ENCODE measurements around the gene ZNF263.

ZNF263 gene

DNA sequence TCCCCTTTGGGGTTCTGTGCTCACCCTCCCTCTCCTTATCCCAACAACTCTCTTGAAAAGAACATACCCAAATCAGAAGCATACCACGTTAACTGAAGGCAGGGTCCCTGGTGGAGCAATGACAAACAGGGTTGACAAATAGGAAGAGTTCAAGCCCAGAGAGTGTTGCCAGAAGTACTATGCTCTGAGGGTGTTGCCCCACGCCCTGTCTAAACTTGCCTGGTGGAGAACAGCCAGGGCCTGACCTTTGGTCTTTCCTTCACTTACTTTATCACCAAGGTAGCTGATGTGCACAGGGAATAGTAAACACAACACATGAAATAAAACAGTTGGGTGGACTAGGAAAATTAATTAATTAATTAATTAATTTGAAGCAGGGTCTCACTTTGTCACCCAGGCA lies 45.4 kb downstream of the ZNF263 start:
- no peak for DNase-seq

Measured in stimulated activated CD4-positive, alpha-beta T cell treated with anti-CD3 and anti-CD28 coated beads, Interleukin-12 subunit alpha, Interleukin-12 subunit beta, amount 100 ng/mL, for 4 hours (primary cell).